GM19324 (cell line): ENCODE results near the gene CASQ1.

Experiments
- ATAC-seq: cut with Tn5 transposase; IDR thresholded peaks from one replicate; pipeline ENCODE4 v1.9.1; 2021; ENCODE audit warnings: mild to moderate bottlenecking, moderate library complexity; ENCODE audit not compliant: unreplicated experiment, low FRiP score

CASQ1 gene

DNA sequence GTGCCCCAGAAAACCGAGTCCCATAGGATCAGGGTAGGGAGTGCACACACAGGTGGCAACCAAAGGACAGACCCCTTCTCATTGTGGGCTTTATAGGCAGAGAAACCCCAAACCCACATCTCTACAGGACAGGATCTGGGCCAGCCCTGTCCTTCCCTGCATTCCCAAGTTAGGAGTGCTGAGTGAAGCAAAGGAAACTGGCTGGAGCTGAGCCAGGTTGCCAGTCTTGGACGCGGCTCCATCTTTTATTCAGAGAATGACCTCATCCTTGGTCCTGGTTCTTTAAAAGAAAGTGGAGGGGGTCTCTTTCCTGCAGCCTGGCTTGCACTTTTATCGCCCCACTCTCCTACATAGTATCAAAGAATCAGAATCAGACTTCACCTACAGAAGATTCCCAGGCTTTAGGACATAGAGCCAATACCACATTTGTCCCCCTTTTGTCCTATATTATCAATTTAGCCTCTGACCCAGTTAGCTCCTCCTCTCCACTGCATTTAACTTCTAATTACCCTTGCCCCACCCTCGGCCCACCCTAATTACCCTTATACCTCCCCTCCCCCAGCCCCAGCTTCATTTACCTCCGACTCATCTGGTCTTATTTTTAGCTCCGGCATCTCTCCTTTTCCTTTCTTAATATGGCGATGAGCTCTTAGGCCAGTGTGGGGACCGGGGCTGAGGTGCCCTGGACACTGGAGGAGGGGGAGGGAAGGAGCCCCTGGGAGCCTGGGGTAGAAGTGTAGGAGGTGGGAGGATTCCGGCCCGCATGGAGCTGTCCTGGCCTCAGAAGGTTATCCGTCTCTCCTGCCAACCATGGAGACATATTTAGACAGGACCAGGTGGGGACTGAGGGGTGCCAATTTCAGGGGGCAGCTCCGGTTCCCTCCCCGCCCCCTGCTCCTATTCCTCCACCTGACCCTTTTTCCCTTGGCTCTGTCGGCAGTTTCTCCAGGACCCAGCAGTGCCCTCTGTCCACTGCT, at the start of gene CASQ1:
Gene CASQ1, plus strand, starts transcription at position 927 of the 977 bp plus-strand sequence. CDS start 177 bp downstream, outside the sequence.
- ATAC-seq = no peak

DNA sequence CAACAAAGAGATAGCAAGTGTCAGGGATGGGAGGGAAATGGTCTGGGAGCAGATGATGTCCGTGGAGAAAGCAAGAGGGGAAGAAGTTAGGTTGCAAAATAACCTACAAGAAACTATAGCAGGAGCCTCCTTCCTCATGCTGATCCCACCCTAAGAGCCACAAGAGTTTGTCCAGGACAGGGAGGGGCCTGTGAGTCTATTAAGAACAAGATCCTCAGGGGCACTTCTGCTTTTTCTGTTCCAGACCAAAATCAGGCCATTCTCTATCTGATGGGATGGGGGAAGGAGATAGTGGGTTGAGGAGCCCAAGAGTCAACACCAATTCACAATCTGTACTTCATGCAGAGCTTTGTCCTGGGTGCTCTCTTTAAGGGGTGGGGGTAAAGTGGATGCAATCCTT, 46.7 kb upstream of the CASQ1 start:
- no peak for ATAC-seq

DNA sequence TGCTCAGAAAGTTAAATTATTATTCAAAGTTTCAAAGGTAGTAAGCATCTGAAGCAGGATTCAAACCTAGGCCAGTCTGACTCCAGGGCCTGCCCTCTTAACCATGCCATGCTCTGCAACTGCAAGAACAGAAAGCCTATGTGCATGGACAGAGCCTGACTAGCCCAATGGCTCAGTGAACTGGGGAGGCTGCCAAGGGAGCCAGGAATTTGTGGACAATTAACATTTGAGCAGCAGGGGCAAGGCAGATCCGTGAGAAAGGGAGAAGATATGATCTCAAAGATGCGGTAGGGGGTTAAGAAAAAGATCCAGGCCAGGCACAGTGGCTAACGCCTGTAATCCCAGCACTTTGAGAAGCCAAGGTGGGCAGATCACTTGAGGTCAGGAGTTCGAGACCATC, 45.5 kb upstream of the CASQ1 start:
- no peak for ATAC-seq

DNA sequence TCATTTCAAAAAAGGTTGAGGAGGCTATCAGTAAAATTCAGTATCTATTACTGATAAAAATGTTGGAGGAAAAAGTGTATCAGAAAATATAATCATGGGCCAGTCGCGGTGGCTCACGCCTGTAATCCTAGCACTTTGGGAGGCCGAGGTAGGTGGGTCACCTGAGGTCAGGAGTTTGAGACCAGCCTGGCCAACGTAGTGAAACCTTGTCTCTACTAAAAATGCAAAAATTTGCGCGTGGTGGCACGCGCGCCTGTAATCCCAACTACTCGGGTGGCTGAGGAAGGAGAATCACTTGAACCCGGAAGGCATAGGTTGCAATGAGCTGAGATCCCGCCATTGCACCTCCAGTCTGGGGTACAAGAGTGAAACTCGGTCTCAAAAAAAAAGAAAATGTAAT, 44.3 kb upstream of the CASQ1 start:
- ATAC-seq = no peak

DNA sequence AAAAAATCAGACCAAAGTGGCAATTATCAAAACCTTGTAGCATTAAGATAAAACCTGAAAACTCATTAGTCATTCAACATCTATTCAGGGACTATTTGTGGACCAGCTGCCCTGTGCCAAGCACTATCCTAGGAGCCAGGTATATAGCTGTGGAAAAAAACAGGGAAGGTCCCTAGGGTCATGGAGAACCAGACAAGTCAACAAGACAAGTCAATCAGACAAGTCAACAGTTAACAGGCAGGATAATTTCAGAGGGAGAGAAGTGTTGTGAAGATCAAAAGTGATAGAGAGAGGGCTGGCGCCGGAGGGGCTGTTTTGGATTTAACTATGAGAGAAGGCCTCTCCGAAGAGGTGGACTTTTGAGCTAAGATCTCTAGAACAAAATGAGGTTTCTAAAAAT, 42.3 kb upstream of the CASQ1 start:
- no peak for ATAC-seq

DNA sequence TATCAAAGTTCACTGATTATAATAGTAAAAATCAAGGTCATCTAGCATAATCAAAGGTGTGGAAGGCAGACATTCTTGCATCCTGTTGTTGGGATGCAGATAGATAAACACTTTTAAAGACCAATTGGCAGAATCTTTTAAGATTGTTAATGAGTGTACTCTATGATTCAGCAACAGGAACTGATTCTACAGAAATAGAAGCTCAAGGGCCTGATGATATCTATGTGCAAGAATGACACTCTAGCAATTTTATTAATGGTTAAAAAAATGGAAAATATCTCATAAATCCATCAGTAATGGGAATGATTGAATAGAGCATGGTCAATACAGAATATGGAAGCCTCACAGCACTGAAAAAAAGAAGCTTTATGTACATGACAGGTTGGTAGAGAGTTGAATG, 41.1 kb upstream of the CASQ1 start:
- ATAC-seq = no peak

DNA sequence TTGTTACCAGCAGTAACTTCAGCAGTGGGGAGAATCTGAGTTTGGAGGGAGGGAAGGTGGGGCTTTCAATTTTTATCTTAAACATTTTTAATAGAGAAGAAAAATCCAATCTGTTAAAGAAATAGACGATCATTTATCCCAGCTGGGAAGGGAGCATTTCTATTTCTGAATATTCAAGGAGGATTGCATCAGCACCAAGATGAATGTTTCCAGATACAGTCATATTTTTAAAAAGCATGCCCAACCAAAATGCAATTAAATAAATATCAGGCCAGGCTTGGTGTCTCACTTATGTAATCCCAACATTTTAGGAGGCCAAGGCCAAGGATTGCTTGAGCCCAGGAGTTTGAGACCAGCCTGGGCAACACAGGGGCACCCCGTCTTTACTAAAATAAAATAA, 40.7 kb upstream of the CASQ1 start:
- ATAC-seq = no peak

DNA sequence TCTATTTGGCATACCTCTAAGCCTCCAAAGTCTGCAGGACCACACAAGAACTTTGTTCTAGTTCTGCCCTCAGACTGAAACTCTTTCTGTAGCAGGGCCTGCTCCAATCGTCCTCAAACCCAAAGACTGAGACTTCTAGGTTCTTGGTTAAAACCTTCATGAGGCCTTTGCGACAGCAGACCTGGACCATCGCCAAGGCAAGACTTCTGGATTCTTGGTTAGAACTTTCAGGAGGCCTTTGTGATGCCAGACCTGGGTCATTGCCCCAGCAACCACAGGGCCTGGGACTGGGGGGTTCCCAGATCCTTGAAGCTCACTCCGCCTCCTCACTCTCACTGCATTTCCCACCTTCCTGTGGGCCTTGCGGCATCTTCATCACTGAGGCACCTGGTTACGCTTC, 39.1 kb upstream of the CASQ1 start, which contains the start of gene ATP1A4:
Gene ATP1A4, plus strand, starts transcription at position 301 of the 400 bp plus-strand sequence. CDS start 438 bp downstream, outside the sequence.
- ATAC-seq = no peak

DNA sequence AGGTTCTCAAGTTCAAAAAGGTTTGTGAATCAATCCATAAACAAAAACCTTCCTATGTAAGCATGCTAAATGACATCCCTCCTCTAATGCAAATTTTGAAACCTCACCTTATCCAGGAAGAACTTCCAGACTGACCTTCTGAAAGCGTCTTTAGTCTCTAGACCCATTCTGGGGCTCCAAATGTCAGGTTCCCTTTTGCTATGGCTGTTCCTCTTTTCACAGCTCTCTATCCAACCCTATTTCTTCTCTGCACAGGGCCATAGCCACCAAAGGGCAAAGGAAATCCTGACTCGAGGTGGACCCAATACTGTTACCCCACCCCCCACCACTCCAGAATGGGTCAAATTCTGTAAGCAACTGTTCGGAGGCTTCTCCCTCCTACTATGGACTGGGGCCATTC, 35.6 kb upstream of the CASQ1 start:
- ATAC-seq = no peak

DNA sequence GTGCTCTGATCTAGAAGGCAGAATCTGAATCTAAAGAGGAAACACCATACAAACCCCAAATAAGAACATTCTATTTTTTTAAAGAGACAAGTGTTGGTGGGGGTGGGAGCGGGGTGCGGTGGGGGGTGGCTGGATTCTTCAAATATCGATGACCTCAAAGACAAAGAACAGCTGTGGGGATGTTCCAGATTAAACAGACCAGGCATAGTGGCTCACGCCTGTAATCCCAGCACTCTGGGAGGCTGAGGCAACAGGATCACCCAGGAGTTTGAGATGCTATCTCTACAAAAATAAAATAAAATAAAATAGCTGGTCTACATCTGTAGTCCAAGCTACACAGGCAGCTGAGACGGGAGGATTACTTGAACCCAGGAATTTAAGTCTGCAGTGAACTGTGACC, 34.0 kb upstream of the CASQ1 start:
- ATAC-seq = no peak

DNA sequence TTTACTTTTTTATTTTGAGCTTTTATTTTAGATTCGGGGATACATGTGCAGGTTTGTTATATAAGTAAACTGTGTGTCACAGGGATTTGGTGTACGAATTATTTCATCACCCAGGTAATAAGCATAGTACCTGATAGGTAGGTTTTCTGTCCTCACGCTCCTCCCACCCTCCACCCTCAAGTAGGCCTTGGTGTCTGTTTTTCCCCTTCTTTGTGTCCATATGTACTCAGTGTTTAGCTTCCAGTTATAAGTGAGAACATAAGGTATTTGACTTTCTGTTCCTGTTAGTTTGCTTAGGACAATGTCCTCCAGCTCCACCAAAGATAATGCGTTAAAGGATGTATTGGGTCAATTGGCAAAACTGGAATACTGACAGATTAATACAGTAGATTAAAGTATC, 33.2 kb upstream of the CASQ1 start:
- no peak for ATAC-seq

DNA sequence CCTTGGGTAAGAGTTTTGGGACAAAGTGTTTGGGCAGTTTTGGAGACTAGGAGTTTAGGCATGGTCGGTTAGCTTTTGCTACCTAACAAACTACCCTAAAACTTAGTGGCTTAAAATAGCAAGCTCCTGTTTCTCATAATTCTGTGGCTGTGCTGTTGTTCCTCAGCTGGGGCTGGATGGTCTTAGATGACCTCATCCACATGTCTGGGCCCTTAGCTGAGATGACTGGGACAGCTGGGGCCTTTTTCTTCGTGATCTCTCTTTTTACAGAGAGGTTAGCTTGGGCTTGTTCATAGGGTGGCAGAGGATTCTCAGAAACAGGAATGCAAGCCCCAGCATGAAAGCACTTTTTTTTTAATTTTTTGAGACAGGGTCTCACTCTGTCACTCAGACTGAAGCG, 32.3 kb upstream of the CASQ1 start:
- ATAC-seq = no peak

DNA sequence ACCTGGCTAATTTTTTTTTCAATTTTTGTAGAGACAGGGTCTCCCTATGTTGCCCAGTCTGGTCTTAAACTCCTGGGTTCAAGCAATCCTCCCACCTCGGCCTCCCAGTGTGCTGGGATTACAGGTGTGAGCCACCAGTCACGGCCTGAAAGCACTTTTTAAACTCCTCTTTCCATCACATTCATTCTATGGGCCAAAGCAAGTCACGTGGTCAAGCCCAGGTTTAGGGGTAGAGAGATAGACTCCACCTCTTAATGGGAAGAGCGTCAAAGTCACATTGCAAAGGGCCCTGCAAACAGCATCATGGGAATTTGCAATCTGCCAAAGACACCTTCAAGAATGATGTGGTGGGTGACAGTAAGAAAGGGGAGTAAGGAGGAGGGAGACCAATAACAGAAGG, 31.8 kb upstream of the CASQ1 start:
- ATAC-seq = no peak

DNA sequence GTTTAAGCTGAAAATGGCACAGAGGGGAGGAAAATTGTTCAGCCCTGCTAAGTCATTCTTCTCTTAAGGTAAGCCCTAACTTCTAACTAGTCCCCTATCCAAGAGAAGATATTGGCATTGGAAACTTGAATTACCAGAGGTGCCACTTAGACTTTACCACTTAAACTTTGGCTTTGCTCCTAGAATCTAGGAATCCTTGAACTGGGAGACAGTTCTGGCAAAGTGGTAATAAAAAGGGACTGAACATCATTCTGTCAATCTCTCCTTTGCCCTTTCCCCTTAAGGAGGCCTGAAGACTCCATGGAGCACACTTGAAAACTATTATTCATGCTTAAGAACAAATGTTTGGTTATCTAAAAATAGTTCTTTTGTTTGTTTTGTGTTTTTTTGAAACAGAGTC, 30.5 kb upstream of the CASQ1 start:
- ATAC-seq = no peak

DNA sequence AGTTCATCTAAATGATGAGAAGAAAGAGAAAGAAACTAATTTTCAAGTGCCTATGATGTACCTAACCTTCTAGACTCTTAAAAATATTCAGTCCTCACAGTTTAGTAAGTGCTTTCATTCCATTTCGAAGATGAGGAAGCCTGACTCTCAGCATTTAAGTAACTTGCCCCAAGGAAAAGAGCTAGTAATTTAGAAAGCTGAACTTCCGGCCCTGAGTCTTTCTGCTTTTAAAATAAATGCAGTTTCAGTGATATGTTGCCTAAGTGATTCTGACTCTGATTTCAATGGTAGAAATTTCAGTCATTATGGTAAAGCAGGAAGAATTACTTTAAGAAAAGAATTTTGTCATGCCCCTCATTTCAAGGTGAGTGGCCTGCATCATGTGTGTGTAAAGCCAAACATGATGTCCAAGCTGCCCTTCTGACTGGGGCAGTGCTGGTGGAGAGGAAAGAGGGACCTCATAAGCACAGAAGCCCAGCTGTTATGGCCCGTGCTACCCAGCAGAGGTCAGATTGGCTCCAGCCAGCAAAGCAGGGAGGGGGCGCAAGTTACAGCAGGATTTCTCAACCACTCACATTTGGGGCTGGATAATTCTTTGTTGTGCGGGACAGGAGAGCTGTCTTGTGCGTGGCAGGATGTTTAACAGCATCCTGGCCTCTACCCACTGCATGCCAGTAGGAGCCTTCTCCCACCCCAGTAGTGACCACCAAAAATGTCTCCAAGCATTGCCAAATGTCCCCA, 28.2 kb upstream of the CASQ1 start:
- ATAC-seq = no peak

DNA sequence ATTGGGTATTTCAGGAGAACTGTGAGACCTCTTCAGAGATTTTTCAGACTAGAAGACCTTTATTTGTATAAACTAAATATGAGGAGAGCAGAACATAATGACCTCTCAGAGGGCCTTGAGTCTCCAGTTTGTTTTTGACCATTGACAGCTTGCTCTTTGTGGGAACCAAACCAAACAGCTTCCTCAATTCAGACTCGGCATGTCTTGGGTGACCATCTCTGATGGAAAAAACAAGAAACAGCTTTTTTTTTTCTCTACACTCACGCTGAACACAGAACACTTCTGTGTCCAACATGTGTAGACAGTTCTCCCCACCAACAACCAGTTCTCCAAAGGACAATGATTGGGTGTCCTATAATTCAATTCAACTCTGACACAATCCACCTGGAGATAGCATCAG, 27.4 kb upstream of the CASQ1 start:
- ATAC-seq = no peak

DNA sequence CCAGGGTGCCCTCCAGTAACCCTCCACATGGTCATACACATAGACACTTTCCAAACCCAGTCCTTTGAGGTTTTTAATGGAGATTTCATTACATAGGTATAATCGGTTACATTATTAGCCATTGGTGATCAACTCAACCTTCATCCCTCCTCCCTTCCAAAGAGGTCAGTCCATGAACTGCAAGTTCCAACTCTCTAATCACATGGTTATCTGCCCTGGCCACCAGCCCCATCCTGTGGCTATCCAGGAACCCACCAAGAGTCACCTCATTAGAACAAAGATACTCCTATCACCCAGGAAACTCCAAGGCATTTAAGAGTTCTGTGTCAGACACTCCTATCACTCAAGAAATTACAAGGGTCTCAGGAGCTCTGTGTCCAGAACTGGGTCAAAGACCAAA, 26.8 kb upstream of the CASQ1 start:
- ATAC-seq = no peak

DNA sequence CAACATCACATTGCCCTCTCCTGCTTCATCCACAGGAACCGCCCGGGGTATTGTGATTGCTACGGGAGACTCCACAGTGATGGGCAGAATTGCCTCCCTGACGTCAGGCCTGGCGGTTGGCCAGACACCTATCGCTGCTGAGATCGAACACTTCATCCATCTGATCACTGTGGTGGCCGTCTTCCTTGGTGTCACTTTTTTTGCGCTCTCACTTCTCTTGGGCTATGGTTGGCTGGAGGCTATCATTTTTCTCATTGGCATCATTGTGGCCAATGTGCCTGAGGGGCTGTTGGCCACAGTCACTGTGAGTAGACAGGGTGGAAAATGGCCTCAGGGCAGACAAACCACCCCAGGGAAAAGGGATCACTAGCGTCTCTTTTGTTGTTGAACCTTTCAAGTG, 26.3 kb upstream of the CASQ1 start:
- no peak for ATAC-seq

DNA sequence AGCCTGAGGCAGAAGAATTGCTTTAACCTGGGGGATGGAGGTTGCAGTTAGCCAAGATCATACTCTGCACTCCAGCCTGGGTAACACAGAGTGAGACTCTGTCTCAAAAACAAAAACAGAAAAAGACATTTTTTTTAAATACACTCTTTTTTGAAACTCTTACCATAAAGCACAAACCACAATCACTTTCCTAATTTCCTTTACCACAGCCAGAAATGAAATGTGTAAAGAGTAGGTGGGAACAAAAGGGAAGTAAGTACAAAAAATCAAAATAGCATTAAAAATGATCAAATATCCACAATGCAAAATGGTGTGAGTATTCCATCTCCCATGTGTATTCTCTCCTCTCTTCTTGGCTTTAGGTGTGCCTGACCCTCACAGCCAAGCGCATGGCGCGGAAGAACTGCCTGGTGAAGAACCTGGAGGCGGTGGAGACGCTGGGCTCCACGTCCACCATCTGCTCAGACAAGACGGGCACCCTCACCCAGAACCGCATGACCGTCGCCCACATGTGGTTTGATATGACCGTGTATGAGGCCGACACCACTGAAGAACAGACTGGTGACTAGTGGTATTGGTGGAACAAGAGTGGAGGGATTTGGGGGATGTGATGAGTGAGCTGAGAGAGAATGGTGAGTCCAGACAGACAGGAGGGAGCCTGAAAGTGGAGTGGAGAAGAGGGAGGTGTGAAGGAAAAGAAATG, 24.1 kb upstream of the CASQ1 start:
- ATAC-seq = no peak

DNA sequence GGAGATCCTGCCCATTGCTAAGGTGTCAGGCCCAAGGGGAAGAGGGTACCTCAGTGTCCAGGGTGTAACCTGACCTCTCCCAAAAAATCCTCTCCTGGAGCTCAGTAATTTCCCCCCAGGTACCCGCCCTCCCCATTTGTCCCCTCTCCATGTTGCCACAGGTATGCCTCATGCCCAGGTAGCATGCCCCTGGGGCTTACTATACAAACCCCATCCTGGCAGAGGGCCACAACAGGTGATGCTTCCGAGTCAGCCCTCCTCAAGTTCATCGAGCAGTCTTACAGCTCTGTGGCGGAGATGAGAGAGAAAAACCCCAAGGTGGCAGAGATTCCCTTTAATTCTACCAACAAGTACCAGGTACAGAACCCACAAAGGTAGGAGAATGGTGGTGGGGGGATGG, 23.3 kb upstream of the CASQ1 start:
- no peak for ATAC-seq

DNA sequence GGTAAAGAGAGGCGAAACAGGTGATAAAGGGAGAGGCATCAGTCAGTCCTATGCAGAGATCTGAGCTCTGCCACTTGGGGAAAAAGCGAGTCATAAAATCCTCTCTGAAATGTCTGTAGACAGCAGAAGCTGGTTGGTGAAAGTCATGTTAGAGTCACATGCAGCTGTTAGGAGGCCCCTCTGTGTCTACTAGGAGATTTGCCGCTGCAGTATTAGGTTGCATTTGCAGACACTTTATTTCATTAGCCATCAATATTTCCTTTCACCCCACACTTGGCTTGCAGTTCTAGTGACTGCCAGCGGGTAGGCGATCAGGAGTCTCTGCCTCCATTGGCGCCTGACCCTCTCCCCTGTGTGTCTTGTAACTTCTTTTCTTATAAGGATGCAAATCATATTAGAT, 22.8 kb upstream of the CASQ1 start:
- ATAC-seq = no peak
